Right lobe of liver (tissue), 4 donors: ENCODE results near the gene HSPA2.

ENCODE experiments used
- POLR2A ChIP-seq: fragments of 450-650 bp; IDR thresholded peaks from one replicate; pipeline ENCODE4 v1.6.1; 2017; ENCODE audit warnings: antibody characterized with exemption, mild to moderate bottlenecking
- TF ChIP-seq, protein P1 (sequence below), 4 donors: fragments of 200-600 bp in 3 of 4; fragments of 450-650 bp in 1 of 4; IDR thresholded peaks; one replicate each; pipeline versions ENCODE4 v1.5.1 to v1.8.0; 2016 to 2022; ENCODE audit warnings: antibody characterized with exemption in 4 of 4, mild to moderate bottlenecking in 2 of 4
- donor health status: DM: no; HTN: no; CAD: no.
- donor health status: DM: no; HTN: no; CAD: no.
- donor health status: DM: no; HTN: yes; CAD: no.

DNA sequence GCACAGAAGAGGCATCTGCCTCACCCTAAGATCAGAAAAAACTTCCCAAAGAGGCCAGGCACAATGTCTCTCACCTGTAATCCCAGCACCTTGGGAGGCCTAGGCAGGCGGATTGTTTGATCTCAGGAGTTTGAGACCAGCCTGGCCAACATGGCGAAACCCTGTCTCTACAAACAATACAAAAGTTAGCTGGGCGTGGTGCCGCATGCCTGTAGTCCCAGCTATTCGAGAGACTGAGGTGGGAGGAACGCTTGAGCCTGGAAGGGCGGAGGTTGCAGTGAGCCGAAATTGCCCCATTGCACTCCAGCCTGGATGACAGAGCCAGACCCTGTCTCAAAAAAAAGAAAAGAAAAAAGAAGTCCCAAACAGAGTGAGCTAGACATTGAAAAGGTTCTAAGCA, 31.5 kb upstream of the HSPA2 start:
- no peak for TF ChIP-seq POLR2A
- TF ChIP-seq, protein P1, sequence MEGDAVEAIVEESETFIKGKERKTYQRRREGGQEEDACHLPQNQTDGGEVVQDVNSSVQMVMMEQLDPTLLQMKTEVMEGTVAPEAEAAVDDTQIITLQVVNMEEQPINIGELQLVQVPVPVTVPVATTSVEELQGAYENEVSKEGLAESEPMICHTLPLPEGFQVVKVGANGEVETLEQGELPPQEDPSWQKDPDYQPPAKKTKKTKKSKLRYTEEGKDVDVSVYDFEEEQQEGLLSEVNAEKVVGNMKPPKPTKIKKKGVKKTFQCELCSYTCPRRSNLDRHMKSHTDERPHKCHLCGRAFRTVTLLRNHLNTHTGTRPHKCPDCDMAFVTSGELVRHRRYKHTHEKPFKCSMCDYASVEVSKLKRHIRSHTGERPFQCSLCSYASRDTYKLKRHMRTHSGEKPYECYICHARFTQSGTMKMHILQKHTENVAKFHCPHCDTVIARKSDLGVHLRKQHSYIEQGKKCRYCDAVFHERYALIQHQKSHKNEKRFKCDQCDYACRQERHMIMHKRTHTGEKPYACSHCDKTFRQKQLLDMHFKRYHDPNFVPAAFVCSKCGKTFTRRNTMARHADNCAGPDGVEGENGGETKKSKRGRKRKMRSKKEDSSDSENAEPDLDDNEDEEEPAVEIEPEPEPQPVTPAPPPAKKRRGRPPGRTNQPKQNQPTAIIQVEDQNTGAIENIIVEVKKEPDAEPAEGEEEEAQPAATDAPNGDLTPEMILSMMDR (IDR thresholded peaks at IDR 0.05) = no peak
